CD4-positive, alpha-beta T cell (primary cell): ENCODE results near the gene NAA30. TPM values are rescaled to one million over a fixed set of nuclear protein-coding genes. Genes with fewer than 3 reads are reported as not detected.

Experiments
- ATAC-seq: fragments of 200-7000 bp; cut with Tn5 transposase; one replicate; pipeline ENCODE4 v1.10.0; 2022; ENCODE audit warnings: mild to moderate bottlenecking; ENCODE audit not compliant: poor library complexity
- CTCF ChIA-PET: fragments of 350-600 bp; sonication (Branson Sonifier 250); formaldehyde crosslinking; loops from one replicate; lab custom pipeline; 2021; ENCODE audit warnings: antibody characterized with exemption, inconsistent platforms; lab: Charles Lee
- POLR2A ChIA-PET: fragments of 350-600 bp; sonication (Branson Sonifier 250); formaldehyde crosslinking; loops from one replicate; lab custom pipeline; 2021; ENCODE audit warnings: antibody characterized with exemption, inconsistent platforms; lab: Charles Lee
- DNase-seq, 14 experiments: peaks; one replicate each; pipeline ENCODE4 v3.0.0-alpha.2; 2013 to 2020; ENCODE audit warnings: mixed read lengths in 2 of 14
- H3K27ac ChIP-seq, 2 donors: one replicate each; pipeline versions ENCODE4 v1.5.1 to v1.7.0; 2013; ENCODE audit warnings: low read length in 2 of 2, low read depth in 1 of 2, mild to moderate bottlenecking in 1 of 2
- H3K27me3 ChIP-seq, 2 experiments: 1 replicate in 1 of 2; 2 replicates in 1 of 2; pipeline versions ENCODE4 v1.6.1 to v1.7.0; 2013; ENCODE audit warnings: low read length in 2 of 2, control low read depth in 1 of 2, mild to moderate bottlenecking in 1 of 2, moderate library complexity in 1 of 2; ENCODE audit not compliant: insufficient read depth in 2 of 2, control insufficient read depth in 1 of 2
- H3K36me3 ChIP-seq: one replicate; pipeline ENCODE4 v1.6.1; 2013; ENCODE audit warnings: low read length, control low read depth; ENCODE audit not compliant: insufficient read depth
- H3K4me1 ChIP-seq: one replicate; pipeline ENCODE4 v1.6.1; 2013; ENCODE audit warnings: low read length, control low read depth; ENCODE audit not compliant: insufficient read depth
- H3K4me3 ChIP-seq: one replicate; pipeline ENCODE4 v1.5.1; 2013; ENCODE audit warnings: mild to moderate bottlenecking, low read length, moderate library complexity
- H3K9me3 ChIP-seq, 2 experiments: 1 replicate in 1 of 2; 2 replicates in 1 of 2; pipeline versions ENCODE4 v1.6.1 to v1.7.0; 2013; ENCODE audit warnings: low read length in 2 of 2, mild to moderate bottlenecking in 2 of 2, control low read depth in 1 of 2, moderate library complexity in 1 of 2; ENCODE audit not compliant: control insufficient read depth in 1 of 2, insufficient read depth in 1 of 2
- H3K27ac Mint-ChIP-seq: one replicate; pipeline ENCODE4 v1.8.0; 2020; ENCODE audit warnings: mixed read lengths
- H3K27me3 Mint-ChIP-seq: one replicate; pipeline ENCODE4 v1.8.0; 2021; ENCODE audit warnings: mixed read lengths
- H3K36me3 Mint-ChIP-seq: one replicate; pipeline ENCODE4 v1.8.0; 2021; ENCODE audit warnings: low read depth, mixed read lengths
- H3K4me1 Mint-ChIP-seq: one replicate; pipeline ENCODE4 v1.8.0; 2021; ENCODE audit warnings: low read depth, mixed read lengths
- H3K4me3 Mint-ChIP-seq: one replicate; pipeline ENCODE4 v1.8.0; 2020; ENCODE audit warnings: mild to moderate bottlenecking, mixed read lengths
- H3K9me3 Mint-ChIP-seq: one replicate; pipeline ENCODE4 v1.8.0; 2020; ENCODE audit warnings: mixed read lengths
- CTCF ChIP-seq: fragments of 200-600 bp; IDR thresholded peaks from one replicate; pipeline ENCODE4 v1.8.0; 2022; ENCODE audit warnings: antibody characterized with exemption, mild to moderate bottlenecking
- intact Hi-C, 2 experiments: fragments of 100-400 bp; cut with DNase I in 1 of 2; cut with micrococcal nuclease in 1 of 2; formaldehyde crosslinking; loops; one replicate each; pipeline versions ENCODE4 v1.15.1 to v1.9.0; 2023 to 2025; cut with DNase I, micrococcal nuclease
- total RNA-seq, 174 experiments: library from RNA in 2 of 174; stranded (reverse) in 2 of 174; gene quantifications; one replicate each; pipeline ENCODE4 v1.2.3 and lab custom pipeline; 2021 to 2026

The NAA30 gene
- total RNA-seq, 2 experiments from 2014 or later = 25.8 to 27.7 TPM

- H3K27me3 Mint-ChIP-seq = no peaks in the 10 kb centered on the region
- no peak for ATAC-seq
- DNase-seq = no peak
- H3K27ac Mint-ChIP-seq = no peak overlapping the region
- POLR2A ChIA-PET = interaction anchor here (1.3 kb wide), 1 partner anchor 16 kb away, joined by 3 read pairs; no protein-coding TSS in a partner anchor
- TF ChIP-seq CTCF = no peak
- no peaks in the 10 kb centered on the region for H3K9me3 Mint-ChIP-seq
- H3K9me3 ChIP-seq = no peaks in the 10 kb centered on the region
- peaks cover 87% of the 10 kb centered on the region for H3K36me3 Mint-ChIP-seq
- intact Hi-C loops = no loop called here
- H3K4me3 ChIP-seq = no peak overlapping the region
- peaks cover 64% of the 10 kb centered on the region for H3K4me1 Mint-ChIP-seq
- no peak overlapping the region for H3K4me3 Mint-ChIP-seq
- CTCF ChIA-PET = no interaction called here
- peaks cover 36% of the 10 kb centered on the region for H3K36me3 ChIP-seq
- no peaks in the 10 kb centered on the region for H3K4me1 ChIP-seq
- H3K27ac ChIP-seq = no peak overlapping the region
- H3K27me3 ChIP-seq = no peaks in the 10 kb centered on the region
Measured at GRCh38 chr14:57405562-57405961, 15.2 kb downstream of the NAA30 start.

- Mint-ChIP-seq H3K4me3 (no peak overlapping the region), H3K27me3 (no peaks in the 10 kb centered on the region), H3K9me3 (no peaks in the 10 kb centered on the region), H3K4me1 (peaks cover 52% of the 10 kb centered on the region), H3K36me3 (peaks cover 76% of the 10 kb centered on the region), H3K27ac (no peak overlapping the region)
- DNase-seq = no peak
- peaks cover 36% of the 10 kb centered on the region for H3K36me3 ChIP-seq
- no peak for ATAC-seq
- ChIA-PET CTCF (interaction anchor here (1.0 kb wide), 1 partner anchor 16 kb away, joined by 3 read pairs; no protein-coding TSS in a partner anchor), POLR2A (no interaction called here)
- TF ChIP-seq CTCF = no peak
- no peak overlapping the region for H3K4me3 ChIP-seq
- no peaks in the 10 kb centered on the region for H3K9me3 ChIP-seq
- intact Hi-C loops = no loop called here
- H3K4me1 ChIP-seq = no peaks in the 10 kb centered on the region
- H3K27me3 ChIP-seq = no peaks in the 10 kb centered on the region
- H3K27ac ChIP-seq = no peak overlapping the region
Measured at GRCh38 chr14:57408037-57408436, 17.7 kb downstream of the NAA30 start.

GRCh38 chr14:57408634-57409033, 18.2 kb downstream of the NAA30 start:
- Histone ChIP-seq H3K27me3 (no peaks in the 10 kb centered on the region), H3K4me1 (no peaks in the 10 kb centered on the region), H3K9me3 (no peaks in the 10 kb centered on the region), H3K27ac (no peak overlapping the region), H3K4me3 (no peak overlapping the region), H3K36me3 (peaks cover 36% of the 10 kb centered on the region)
- intact Hi-C loops = no loop called here
- no peaks in the 10 kb centered on the region for H3K9me3 Mint-ChIP-seq
- POLR2A ChIA-PET = interaction anchor here (0.6 kb wide), 1 partner anchor 1991 kb away, joined by 3 read pairs; no protein-coding TSS in a partner anchor
- CTCF ChIA-PET = interaction anchor here (1.0 kb wide), 1 partner anchor 15 kb away, joined by 3 read pairs; no protein-coding TSS in a partner anchor
- no peak overlapping the region for H3K27ac Mint-ChIP-seq
- ATAC-seq (no peak), DNase-seq (no peak)
- peaks cover 47% of the 10 kb centered on the region for H3K4me1 Mint-ChIP-seq
- H3K27me3 Mint-ChIP-seq = no peaks in the 10 kb centered on the region
- H3K36me3 Mint-ChIP-seq = peaks cover 70% of the 10 kb centered on the region
- TF ChIP-seq CTCF = no peak
- H3K4me3 Mint-ChIP-seq = no peak overlapping the region
